Skeletal muscle tissue (tissue), 4 donors: ENCODE results near the gene DSCAM. TPM values are rescaled to one million over a fixed set of nuclear protein-coding genes. Genes with fewer than 3 reads are reported as not detected.

Experiments
- H3K27ac ChIP-seq: one replicate; pipeline ENCODE4 v1.7.0; 2013; ENCODE audit warnings: mild to moderate bottlenecking, low read depth, low read length, inconsistent platforms
- H3K27me3 ChIP-seq, 3 donors: one replicate each; pipeline ENCODE4 v1.7.0; 2013; ENCODE audit warnings: low read length in 3 of 3; ENCODE audit not compliant: control insufficient read depth in 3 of 3, insufficient read depth in 3 of 3
- H3K36me3 ChIP-seq, 3 donors: one replicate each; pipeline ENCODE4 v1.7.0; 2013; ENCODE audit warnings: low read length in 3 of 3; ENCODE audit not compliant: control insufficient read depth in 3 of 3, insufficient read depth in 3 of 3
- H3K4me1 ChIP-seq, 3 donors: one replicate each; pipeline ENCODE4 v1.7.0; 2013; ENCODE audit warnings: low read length in 3 of 3, mild to moderate bottlenecking in 3 of 3; ENCODE audit not compliant: control insufficient read depth in 3 of 3, insufficient read depth in 3 of 3
- H3K4me3 ChIP-seq, 3 donors: one replicate each; pipeline ENCODE4 v1.7.0; 2013; ENCODE audit warnings: low read length in 3 of 3
- H3K9ac ChIP-seq, 3 donors: one replicate each; pipeline ENCODE4 v1.7.0; 2013; ENCODE audit warnings: low read length in 3 of 3, mild to moderate bottlenecking in 3 of 3, moderate library complexity in 2 of 3, low read depth in 1 of 3
- H3K9me3 ChIP-seq, 3 donors: one replicate each; pipeline ENCODE4 v1.7.0; 2013; ENCODE audit warnings: low read length in 3 of 3; ENCODE audit not compliant: control insufficient read depth in 3 of 3
- total RNA-seq: library from RNA; depleted of rRNA; stranded (reverse); fragments of >200 nt; gene quantifications from one replicate; pipeline ENCODE4 v1.2.3, GENCODE V29; 2014
- donor health status: Osteomylitis.

Gene DSCAM
- total RNA-seq, 1 donor from 2014 or later: 0.52 TPM

DNA sequence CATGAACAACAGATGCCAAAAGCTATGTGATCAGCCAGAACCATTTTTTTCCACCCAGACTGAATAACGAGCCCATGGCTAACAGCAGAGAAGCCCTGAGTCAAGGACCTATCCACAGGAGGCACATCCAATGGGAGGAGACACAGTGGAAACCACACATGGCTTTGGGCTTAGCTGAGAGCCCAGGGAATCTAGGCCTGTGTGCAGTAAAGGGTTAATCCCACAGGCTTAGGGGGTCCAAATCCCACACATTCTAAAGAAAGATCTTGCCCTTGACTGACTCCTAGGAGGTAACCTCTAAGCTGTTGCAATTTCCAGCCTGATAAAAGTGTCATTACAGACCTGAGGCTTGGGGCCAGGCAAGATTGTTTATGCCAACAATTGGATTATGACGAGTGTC lies 194.5 kb downstream of the DSCAM start:
- H3K9ac ChIP-seq: no peak overlapping the region
- no peak overlapping the region for H3K27ac ChIP-seq
- H3K36me3 ChIP-seq: no peaks in the 10 kb centered on the region
- no peak overlapping the region for H3K4me3 ChIP-seq
- H3K27me3 ChIP-seq: no peaks in the 10 kb centered on the region
- H3K4me1 ChIP-seq: no peaks in the 10 kb centered on the region
- H3K9me3 ChIP-seq: peaks cover 0 to 2% (median 2%) of the 10 kb centered on the region in 3 donors

GRCh38 chr21:40647706-40648105 lies 199.3 kb downstream of the DSCAM start:
- Histone ChIP-seq H3K9me3 (peaks cover 0 to 2% (median 0%) of the 10 kb centered on the region in 3 donors), H3K27ac (no peak overlapping the region), H3K9ac (no peak overlapping the region), H3K4me1 (no peaks in the 10 kb centered on the region), H3K4me3 (no peak overlapping the region), H3K36me3 (no peaks in the 10 kb centered on the region), H3K27me3 (no peaks in the 10 kb centered on the region)

GRCh38 chr21:40646651-40647050 lies 200.3 kb downstream of the DSCAM start:
- no peak overlapping the region for H3K4me3 ChIP-seq
- H3K9me3 ChIP-seq: peaks cover 0 to 2% (median 0%) of the 10 kb centered on the region in 3 donors
- no peak overlapping the region for H3K9ac ChIP-seq
- H3K4me1 ChIP-seq: no peaks in the 10 kb centered on the region
- no peaks in the 10 kb centered on the region for H3K27me3 ChIP-seq
- no peak overlapping the region for H3K27ac ChIP-seq
- no peaks in the 10 kb centered on the region for H3K36me3 ChIP-seq

- Histone ChIP-seq H3K36me3 (no peaks in the 10 kb centered on the region), H3K27me3 (no peaks in the 10 kb centered on the region), H3K27ac (no peak overlapping the region), H3K9ac (no peak overlapping the region), H3K9me3 (no peaks in the 10 kb centered on the region), H3K4me1 (no peaks in the 10 kb centered on the region), H3K4me3 (no peak overlapping the region)
These were observed 205.9 kb downstream of the DSCAM start for GRCh38 chr21:40641042-40641441.

DNA sequence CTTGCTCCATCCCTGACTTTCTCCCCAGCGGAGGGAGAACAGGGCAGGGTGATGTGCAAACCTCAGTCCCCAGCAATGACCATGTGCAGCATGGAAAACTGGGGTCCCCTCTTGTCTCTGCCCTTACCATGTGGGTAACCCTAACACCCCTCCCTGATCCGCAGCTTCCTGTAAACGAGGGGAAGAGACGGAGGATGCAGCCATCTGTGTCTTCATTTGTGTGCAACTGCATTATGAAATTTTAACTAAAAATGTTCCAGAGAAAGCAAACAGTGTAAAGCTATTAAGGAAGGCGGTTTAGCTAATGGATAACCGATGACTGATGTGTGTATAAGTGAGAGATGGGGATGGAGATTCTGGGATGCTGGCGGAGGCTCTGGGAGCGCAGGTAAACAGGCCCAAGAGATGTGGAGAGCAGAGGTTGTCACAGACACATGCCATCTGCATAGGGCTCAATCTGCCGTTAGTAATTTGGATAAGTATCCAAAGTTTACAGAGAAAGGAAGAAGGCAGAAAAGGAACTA lies 206.6 kb downstream of the DSCAM start:
- Histone ChIP-seq H3K9ac (no peak overlapping the region), H3K4me1 (no peaks in the 10 kb centered on the region), H3K36me3 (no peaks in the 10 kb centered on the region), H3K27ac (no peak overlapping the region), H3K9me3 (no peaks in the 10 kb centered on the region), H3K4me3 (no peak overlapping the region), H3K27me3 (no peaks in the 10 kb centered on the region)

DNA sequence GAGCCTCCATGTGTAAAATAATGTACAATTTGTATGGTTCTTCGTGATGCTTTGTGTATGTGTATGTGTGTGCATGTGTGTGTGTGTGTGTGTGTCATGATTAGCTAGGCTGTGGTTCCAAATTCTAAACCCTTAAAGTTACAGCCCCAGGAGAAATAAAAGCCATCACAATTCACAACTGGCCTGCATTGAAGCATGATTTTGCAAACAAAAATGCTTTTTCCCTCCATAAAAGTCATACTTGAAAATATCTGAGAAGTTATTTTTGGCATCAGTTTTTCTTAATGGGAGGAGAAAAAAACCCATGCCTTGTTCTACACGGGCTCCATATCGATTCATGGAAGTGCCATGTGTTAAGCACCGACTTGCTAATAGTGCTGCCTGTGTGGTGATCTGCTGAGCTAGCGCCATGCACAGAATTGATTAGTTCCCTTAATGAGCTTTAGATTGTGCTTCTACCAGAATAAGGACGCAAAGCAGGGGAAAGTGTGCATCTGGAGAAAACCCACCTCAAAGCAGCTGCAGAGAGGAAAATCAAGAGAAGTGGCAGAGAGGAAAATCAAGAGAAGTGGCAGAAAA lies 207.3 kb downstream of the DSCAM start:
- Histone ChIP-seq H3K27ac (no peak overlapping the region), H3K4me1 (no peaks in the 10 kb centered on the region), H3K36me3 (no peaks in the 10 kb centered on the region), H3K4me3 (no peak overlapping the region), H3K9me3 (no peaks in the 10 kb centered on the region), H3K9ac (no peak overlapping the region), H3K27me3 (no peaks in the 10 kb centered on the region)

GRCh38 chr21:40638466-40639251 lies 208.3 kb downstream of the DSCAM start:
- no peaks in the 10 kb centered on the region for H3K27me3 ChIP-seq
- H3K27ac ChIP-seq: no peak overlapping the region
- no peak overlapping the region for H3K4me3 ChIP-seq
- H3K36me3 ChIP-seq: no peaks in the 10 kb centered on the region
- no peaks in the 10 kb centered on the region for H3K4me1 ChIP-seq
- no peaks in the 10 kb centered on the region for H3K9me3 ChIP-seq
- no peak overlapping the region for H3K9ac ChIP-seq

GRCh38 chr21:40636026-40636425 lies 210.9 kb downstream of the DSCAM start:
- no peaks in the 10 kb centered on the region for H3K36me3 ChIP-seq
- H3K9ac ChIP-seq: no peak overlapping the region
- no peaks in the 10 kb centered on the region for H3K4me1 ChIP-seq
- no peak overlapping the region for H3K27ac ChIP-seq
- no peaks in the 10 kb centered on the region for H3K27me3 ChIP-seq
- H3K9me3 ChIP-seq: no peaks in the 10 kb centered on the region
- no peak overlapping the region for H3K4me3 ChIP-seq

- Histone ChIP-seq H3K4me1 (no peaks in the 10 kb centered on the region), H3K9me3 (no peaks in the 10 kb centered on the region), H3K27ac (no peak overlapping the region), H3K9ac (no peak overlapping the region), H3K36me3 (no peaks in the 10 kb centered on the region), H3K27me3 (no peaks in the 10 kb centered on the region), H3K4me3 (no peak overlapping the region)
These were observed 211.6 kb downstream of the DSCAM start for GRCh38 chr21:40635391-40635790.

- no peaks in the 10 kb centered on the region for H3K9me3 ChIP-seq
- H3K36me3 ChIP-seq: no peaks in the 10 kb centered on the region
- no peaks in the 10 kb centered on the region for H3K27me3 ChIP-seq
- no peak overlapping the region for H3K27ac ChIP-seq
- H3K4me3 ChIP-seq: no peak overlapping the region
- no peaks in the 10 kb centered on the region for H3K4me1 ChIP-seq
- H3K9ac ChIP-seq: no peak overlapping the region
These were observed 212.8 kb downstream of the DSCAM start for GRCh38 chr21:40634141-40634540.
